OCI-LY3 (cell line): Measurements from ENCODE around the gene SLC27A1.

Source experiments
- CTCF ChIP-seq: fragments of 200-600, 300-600 bp; sonication (generic); IDR thresholded peaks from 2 replicates; pipeline ENCODE4 v1.5.1; 2014; ENCODE audit warnings: antibody characterized with exemption, low read length, low read depth
- EZH2phosphoT487 ChIP-seq: fragments of 200-600 bp; shearing (Covaris generic); IDR thresholded peaks from 2 replicates; pipeline ENCODE4 v1.6.1; 2018; ENCODE audit warnings: antibody characterized with exemption, mixed run types, low read depth

DNA sequence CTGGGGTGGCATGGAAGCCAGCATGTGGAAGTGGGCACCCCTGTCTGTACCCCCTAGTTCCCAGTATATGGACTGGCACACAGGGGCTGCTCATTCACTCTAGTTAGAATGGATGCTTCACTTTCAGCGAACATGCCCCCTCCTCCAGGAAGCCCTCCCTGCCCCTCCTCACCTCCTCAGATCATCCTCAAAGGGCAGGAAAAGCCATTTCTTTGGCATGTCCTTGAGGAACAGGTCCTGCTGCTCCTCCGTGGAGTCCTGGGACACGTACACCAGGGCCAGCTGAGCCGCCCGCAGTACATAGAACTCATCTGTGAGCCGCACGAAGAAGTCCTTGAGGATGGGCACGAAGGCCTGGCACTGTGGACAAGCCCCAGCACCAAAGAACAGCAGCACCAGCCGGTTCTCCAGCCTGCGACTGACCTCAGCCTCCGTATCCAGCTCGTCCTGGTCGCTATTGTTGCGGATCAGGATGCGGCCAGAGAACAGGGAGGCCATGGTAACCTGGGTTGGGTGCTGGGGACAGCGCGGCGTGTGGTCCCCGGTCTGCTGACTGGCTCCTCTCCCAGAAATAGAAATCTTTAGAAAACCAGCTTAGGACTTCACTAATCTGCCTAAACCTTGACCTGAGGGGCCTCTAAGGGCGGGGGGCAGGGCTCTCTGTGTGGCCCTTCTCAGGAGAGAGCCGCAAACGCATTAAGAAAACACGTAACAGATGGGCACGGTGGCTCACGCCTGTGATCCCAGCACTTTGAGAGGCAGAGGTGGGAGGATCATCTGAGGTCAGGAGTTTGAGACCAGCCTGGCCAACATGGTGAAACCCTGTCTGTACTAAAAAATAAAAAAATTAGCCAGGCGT is 9.7 kb upstream of the SLC27A1 start, which contains the start of gene NXNL1:
- TF ChIP-seq CTCF (no peak), EZH2phosphoT487 (no peak)
